K562 (cell line): ENCODE data around the gene HECW1. TPM values are rescaled to one million over a fixed set of nuclear protein-coding genes. Genes with fewer than 3 reads are reported as not detected.

ENCODE experiments used
- ATAC-seq: fragments of 200-7000 bp; cut with Tn5 transposase; 3 replicates; pipeline ENCODE4 v1.9.1; 2020; ENCODE audit warnings: moderate library complexity
- BruUV-seq: library from RNA; stranded (reverse); fragments of 400-500 nt; replicated peaks from 2 replicates; lab custom pipeline; 2021; lab: Mats Ljungman, UMichigan
- CTCF ChIA-PET: fragments of 300-600 bp; formaldehyde crosslinking; extraction: SDS; loops from one replicate; lab custom pipeline; 2021; ENCODE audit warnings: low intra/inter-chr PET ratio; lab: Yijun Ruan, JAX
- POLR2A ChIA-PET: fragments of 300-600, 350-650 bp; sonication (Branson Sonifier 250); formaldehyde crosslinking; extraction: SDS; loops from one replicate; lab custom pipeline; 2021; ENCODE audit warnings: antibody characterized with exemption, inconsistent platforms; lab: Yijun Ruan, JAX
- DNase-seq, 4 experiments: peaks; one replicate each; pipeline versions ENCODE4 v3.0.0 to v3.0.0-alpha.2; 2011 to 2018; ENCODE audit warnings: low spot score in 3 of 4, mixed read lengths in 3 of 4; ENCODE audit errors: extremely low read depth in 1 of 4
- FAIRE-seq: peaks from 2 replicates; lab custom pipeline; 2011; peaks lifted over from hg19 to GRCh38; lab: Jason Lieb, UNC
- H2AFZ ChIP-seq: 2 replicates; pipeline ENCODE4 v1.6.0; 2011; ENCODE audit warnings: low read depth, low read length, control low read depth, inconsistent platforms
- H3K27ac ChIP-seq: fragments of 200-600 bp; 3 replicates; pipeline ENCODE4 v1.8.0; 2011; ENCODE audit warnings: low read depth, mild to moderate bottlenecking, control low read depth, inconsistent platforms, low read length, moderate library complexity, mixed read lengths; ENCODE audit errors: extremely low read depth
- H3K27me3 ChIP-seq, 2 experiments: fragments of 300-600 bp in 1 of 2; 2 replicates in 1 of 2; 3 replicates in 1 of 2; pipeline versions ENCODE4 v1.6.0 to v1.8.0; 2011; ENCODE audit warnings: inconsistent platforms in 2 of 2, low read length in 2 of 2, mild to moderate bottlenecking in 1 of 2, mixed read lengths in 1 of 2, moderate library complexity in 1 of 2; ENCODE audit not compliant: control insufficient read depth in 2 of 2, insufficient read depth in 2 of 2
- H3K36me3 ChIP-seq: fragments of 300-600 bp; 3 replicates; pipeline ENCODE4 v1.8.0; 2011; ENCODE audit warnings: mild to moderate bottlenecking, low read length, inconsistent platforms; ENCODE audit not compliant: control insufficient read depth, insufficient read depth
- H3K4me1 ChIP-seq, 2 experiments: fragments of 200-600 bp in 1 of 2; replicated peaks in 1 of 2; 2 replicates in 1 of 2; 3 replicates in 1 of 2; pipeline versions ENCODE4 v1.5.1 to v1.8.0; 2011; ENCODE audit warnings: inconsistent platforms in 2 of 2, low read length in 2 of 2, mild to moderate bottlenecking in 1 of 2, mixed read lengths in 1 of 2, moderate library complexity in 1 of 2; ENCODE audit not compliant: control insufficient read depth in 2 of 2, insufficient read depth in 2 of 2
- H3K4me2 ChIP-seq: 2 replicates; pipeline ENCODE4 v1.6.1; 2011; ENCODE audit warnings: low read length, control low read depth, inconsistent platforms, mixed read lengths; ENCODE audit not compliant: insufficient read depth
- H3K4me3 ChIP-seq: fragments of 200-600 bp; sonication (generic), shearing (Covaris generic); 2 replicates; pipeline ENCODE4 v1.5.1; 2016; ENCODE audit warnings: control low read depth, inconsistent platforms
- H3K79me2 ChIP-seq: fragments of 200-600 bp; 3 replicates; pipeline ENCODE4 v1.8.0; 2011; ENCODE audit warnings: low read length, inconsistent platforms; ENCODE audit not compliant: control insufficient read depth, insufficient read depth
- H3K9ac ChIP-seq, 2 experiments: 2 replicates each; pipeline versions ENCODE4 v1.6.0 to v1.6.1; 2011; ENCODE audit warnings: low read depth in 2 of 2, low read length in 2 of 2, control low read depth in 1 of 2, inconsistent platforms in 1 of 2, mild to moderate bottlenecking in 1 of 2, mixed read lengths in 1 of 2; ENCODE audit not compliant: insufficient read depth in 1 of 2
- H3K9me1 ChIP-seq: one replicate; pipeline ENCODE4 v1.6.0; 2011; ENCODE audit warnings: inconsistent platforms, mild to moderate bottlenecking, low read length, moderate library complexity; ENCODE audit not compliant: control insufficient read depth, insufficient read depth
- H3K9me3 ChIP-seq: replicated peaks from 2 replicates; pipeline ENCODE4 v1.5.1; 2011; ENCODE audit warnings: low read depth, low read length, inconsistent platforms; ENCODE audit not compliant: control insufficient read depth, insufficient read depth
- H4K20me1 ChIP-seq: replicated peaks from 2 replicates; pipeline ENCODE4 v1.6.1; 2011; ENCODE audit warnings: low read length, inconsistent platforms, mixed read lengths; ENCODE audit not compliant: control insufficient read depth, insufficient read depth
- CEBPB ChIP-seq: fragments of 450-650 bp; IDR thresholded peaks from 2 replicates; pipeline ENCODE4 v1.6.1; 2016; ENCODE audit warnings: missing genetic modification characterization, missing compliant biosample characterization
- FUS ChIP-seq: fragments of 200-400 bp; formaldehyde crosslinking; optimal IDR thresholded peaks from 2 replicates; pipeline ENCODE3; 2017; ENCODE audit warnings: low read depth, low read length
- PYGO2 ChIP-seq: fragments of 450-650 bp; IDR thresholded peaks from 2 replicates; pipeline ENCODE4 v1.6.1; 2016; ENCODE audit warnings: mild to moderate bottlenecking, missing genetic modification characterization, moderate library complexity, missing compliant biosample characterization
- ZFP1 ChIP-seq: fragments of 450-650 bp; formaldehyde crosslinking; IDR thresholded peaks from 2 replicates; pipeline ENCODE4 v1.4.0; 2020; ENCODE audit warnings: mild to moderate bottlenecking, mixed read lengths
- ZNF431 ChIP-seq: sonication (generic); formaldehyde crosslinking; IDR thresholded peaks from 2 replicates; pipeline ENCODE4 v1.8.0; 2022; ENCODE audit warnings: mild to moderate bottlenecking, missing genetic modification reagents
- WGBS: fragments of 100-300 bp; shearing (Covaris generic); methylation state at CpG from one replicate; pipeline ENCODE4 v1.1.6; 2016; ENCODE audit warnings: low coverage, mixed read lengths; ENCODE audit not compliant: insufficient coverage; ENCODE audit errors: missing lambda C conversion rate; 5-methylcytosine and 5-hydroxymethylcytosine counted together
- in situ Hi-C: fragments of 300-500 bp; cut with MboI; formaldehyde crosslinking; loops from 4 replicates; pipeline ENCODE4 v1.15.0; 2018; ENCODE audit warnings: inconsistent platforms, mixed read lengths
- intact Hi-C: fragments of 100-400 bp; cut with micrococcal nuclease; formaldehyde crosslinking; loops from 2 replicates; pipeline ENCODE4 v1.14.2; 2022
- polyA plus RNA-seq, 8 experiments: library from polyadenylated mRNA; depleted of rRNA in 4 of 8; stranded (reverse) in 5 of 8; unstranded in 3 of 8; fragments of >200 nt; fragmentation: Nextera tagmentation in 2 of 8; fragmentation: Illumina TruSeq in 1 of 8; extraction: Ambion mirVana in 2 of 8; extraction: Trizol in 1 of 8; gene quantifications; 2 replicates each; pipeline versions ENCODE4 v1.2.1 to v1.2.3, GENCODE V29; 2011 to 2014; ENCODE audit warnings: inconsistent platforms in 1 of 8, missing spikeins in 1 of 8
- total RNA-seq, 7 experiments: library from RNA; depleted of rRNA in 6 of 7; stranded (reverse); fragments of >200 nt in 6 of 7; fragmentation: Illumina TruSeq in 2 of 7; extraction: Trizol in 2 of 7; gene quantifications; 2 replicates each; pipeline versions ENCODE4 v1.2.1 to v1.2.3, GENCODE V29; 2011 to 2021; ENCODE audit warnings: low replicate concordance in 1 of 7
- TF ChIP-seq, protein P1 (sequence below), 2 experiments: fragments of 450-650 bp; conservative IDR thresholded peaks; 2 replicates each; pipeline ENCODE4 v1.6.1; 2017; ENCODE audit warnings: mild to moderate bottlenecking in 2 of 2, moderate library complexity in 2 of 2

The HECW1 gene
- total and polyA plus RNA-seq, 9 of the 15 experiments (the other 6 are each of a cell fraction or from before 2014, with no cell fraction given) = 0.07 to 0.31 (median 0.13) TPM; not detected in 4

GRCh38 chr7:43232366-43232765, 119.9 kb downstream of the HECW1 start:
- no peaks in the 10 kb centered on the region for H3K9me1 ChIP-seq
- WGBS = 0% methylated on average over 2 of the region's 2 CpGs
- no peak overlapping the region for H2AFZ ChIP-seq
- H3K27ac ChIP-seq = no peak overlapping the region
- no peaks in the 10 kb centered on the region for H3K36me3 ChIP-seq
- H3K27me3 ChIP-seq = peaks cover 5 to 12% of the 10 kb centered on the region in 2 experiments; a peak in 3 of 5 replicates
- H3K9me3 ChIP-seq = no peaks in the 10 kb centered on the region
- H4K20me1 ChIP-seq = no peaks in the 10 kb centered on the region
- no peak for ATAC-seq
- POLR2A ChIA-PET = no interaction called here
- no peaks in the 10 kb centered on the region for H3K4me1 ChIP-seq
- BruUV-seq = no TSS peak
- H3K4me3 ChIP-seq = no peak overlapping the region
- H3K9ac ChIP-seq = no peak overlapping the region
- TF ChIP-seq ZFP1 (CRISPR knock-in tag) (no peak), ZNF431 (CRISPR knock-in tag) (no peak), PYGO2 (no peak), CEBPB (tag) (no peak), FUS (no peak)
- TF ChIP-seq, protein P1, sequence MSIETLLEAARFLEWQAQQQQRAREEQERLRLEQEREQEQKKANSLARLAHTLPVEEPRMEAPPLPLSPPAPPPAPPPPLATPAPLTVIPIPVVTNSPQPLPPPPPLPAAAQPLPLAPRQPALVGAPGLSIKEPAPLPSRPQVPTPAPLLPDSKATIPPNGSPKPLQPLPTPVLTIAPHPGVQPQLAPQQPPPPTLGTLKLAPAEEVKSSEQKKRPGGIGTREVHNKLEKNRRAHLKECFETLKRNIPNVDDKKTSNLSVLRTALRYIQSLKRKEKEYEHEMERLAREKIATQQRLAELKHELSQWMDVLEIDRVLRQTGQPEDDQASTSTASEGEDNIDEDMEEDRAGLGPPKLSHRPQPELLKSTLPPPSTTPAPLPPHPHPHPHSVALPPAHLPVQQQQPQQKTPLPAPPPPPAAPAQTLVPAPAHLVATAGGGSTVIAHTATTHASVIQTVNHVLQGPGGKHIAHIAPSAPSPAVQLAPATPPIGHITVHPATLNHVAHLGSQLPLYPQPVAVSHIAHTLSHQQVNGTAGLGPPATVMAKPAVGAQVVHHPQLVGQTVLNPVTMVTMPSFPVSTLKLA (conservative IDR thresholded peaks at IDR 0.05) = no peak
- TF ChIP-seq, all 486 proteins: peak for 0
- Histone ChIP-seq H3K4me2 (no peak overlapping the region), H3K79me2 (no peaks in the 10 kb centered on the region)
- CTCF ChIA-PET = no interaction called here
- FAIRE-seq = no peak
- in situ Hi-C loops (no loop called here), intact Hi-C loops (no loop called here)
- no peak for DNase-seq
